Measurements from ENCODE around the gene C12orf57.
"Not testable (repeated sequence)": the region's sequence is repeated elsewhere in the genome, so short reads cannot be mapped to it uniquely, and the experiment has no call there.

DNA sequence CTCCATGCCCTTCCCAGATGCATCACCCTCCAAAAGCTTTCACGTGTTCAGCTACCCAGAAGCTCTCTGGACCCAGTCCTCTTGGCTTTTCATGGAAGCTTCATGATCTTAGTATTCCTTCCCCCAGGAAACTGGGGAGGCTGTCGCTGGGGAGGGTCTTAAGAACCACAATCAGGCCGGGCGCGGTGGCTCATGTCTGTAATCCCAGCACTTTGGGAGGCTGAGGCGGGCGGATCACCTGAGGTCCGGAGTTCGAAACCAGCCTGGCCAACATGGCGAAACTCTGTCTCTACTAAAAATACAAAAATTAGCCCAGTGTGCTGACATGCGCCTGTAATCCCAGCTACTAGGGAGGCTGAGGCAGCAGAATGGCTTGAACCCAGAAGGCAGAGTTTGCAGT lies 35.7 kb upstream of the C12orf57 start:
- TF ChIP-seq POLR2A, CTCF (IDR thresholded peaks at IDR 0.05): not testable (repeated sequence)
